GM04503 (cell line): ENCODE results near the gene REEP5.
"Not testable (repeated sequence)": the region's sequence is repeated elsewhere in the genome, so short reads cannot be mapped to it uniquely, and the experiment has no call there.

Experiments
- DNase-seq: peaks from one replicate; pipeline ENCODE4 v3.0.0-alpha.2; 2012; ENCODE audit warnings: low read depth

REEP5 gene

DNA sequence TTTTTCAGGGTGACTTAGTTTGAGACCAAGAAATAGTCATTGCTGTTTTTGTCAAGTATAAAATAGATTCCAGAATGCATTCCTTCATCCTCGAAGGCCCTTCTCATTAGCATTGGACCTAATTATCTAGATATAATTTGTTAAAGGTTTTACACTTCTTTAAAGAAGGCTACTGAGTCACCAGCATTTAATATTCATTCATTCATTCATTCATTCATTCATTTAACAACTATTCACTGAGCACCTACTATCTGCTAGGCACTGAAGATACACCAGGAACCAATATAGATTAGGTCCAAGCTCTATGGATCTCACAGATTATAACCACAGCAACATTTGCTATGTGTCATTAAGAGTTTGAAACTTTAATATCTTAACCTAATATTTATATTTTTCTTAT lies 11.1 kb upstream of the REEP5 start:
- no peak for DNase-seq

DNA sequence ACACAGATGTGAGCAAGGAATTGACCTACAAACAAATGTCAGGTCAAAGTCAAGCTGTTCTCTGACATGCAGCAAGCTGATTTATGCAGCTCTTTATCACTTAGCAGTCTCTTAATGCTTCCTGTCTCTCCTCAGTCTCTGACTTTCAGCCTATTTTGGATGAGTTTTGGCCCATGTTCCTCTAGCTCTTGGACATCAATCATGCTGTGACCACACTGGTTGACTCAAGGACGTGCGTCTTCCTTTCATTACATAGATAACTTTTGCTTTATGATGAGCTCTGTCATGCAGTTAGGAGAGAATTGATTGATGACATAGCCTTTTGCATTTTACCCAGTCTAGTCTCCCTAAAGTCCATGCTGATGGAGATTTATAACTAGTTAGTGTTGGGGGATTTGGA lies 9.4 kb upstream of the REEP5 start:
- no peak for DNase-seq

GRCh38 chr5:112930082-112930344 lies 8.0 kb upstream of the REEP5 start:
- no peak for DNase-seq

DNA sequence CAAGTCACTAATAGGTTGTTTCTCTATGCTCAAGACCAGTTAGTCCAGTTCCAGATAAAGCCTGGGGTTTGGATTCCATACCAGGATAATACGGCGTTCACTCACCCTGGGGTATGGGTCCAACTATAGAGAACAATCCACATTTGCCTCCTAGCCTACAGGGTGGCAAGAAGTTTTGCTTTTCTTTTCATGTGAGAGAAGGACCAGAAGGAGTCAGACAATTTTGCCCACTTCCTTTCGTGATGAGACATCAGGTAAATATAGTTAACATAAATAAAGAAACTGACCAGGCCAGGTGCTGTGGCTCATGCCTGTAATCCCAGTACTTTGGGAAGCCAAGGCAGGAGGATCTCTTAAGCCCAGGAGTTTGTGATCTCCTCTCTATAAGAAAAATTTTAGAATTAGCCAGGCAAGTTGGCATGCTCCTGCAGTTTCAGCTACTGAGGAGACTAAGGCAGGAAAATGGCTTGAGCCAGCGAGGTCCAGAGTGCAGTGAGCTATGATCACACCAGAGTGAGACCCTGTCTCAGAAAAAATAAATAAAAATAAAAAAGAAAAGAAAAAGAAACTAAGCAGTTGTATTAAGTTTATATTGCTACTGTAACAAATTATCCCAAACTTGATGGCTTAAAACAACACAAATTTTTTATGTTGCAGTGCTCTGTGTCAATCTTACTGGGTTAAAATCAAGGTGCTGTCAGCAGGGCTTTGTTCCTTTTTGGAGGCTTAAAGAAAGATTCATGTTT lies 7.5 kb upstream of the REEP5 start:
- no peak for DNase-seq

DNA sequence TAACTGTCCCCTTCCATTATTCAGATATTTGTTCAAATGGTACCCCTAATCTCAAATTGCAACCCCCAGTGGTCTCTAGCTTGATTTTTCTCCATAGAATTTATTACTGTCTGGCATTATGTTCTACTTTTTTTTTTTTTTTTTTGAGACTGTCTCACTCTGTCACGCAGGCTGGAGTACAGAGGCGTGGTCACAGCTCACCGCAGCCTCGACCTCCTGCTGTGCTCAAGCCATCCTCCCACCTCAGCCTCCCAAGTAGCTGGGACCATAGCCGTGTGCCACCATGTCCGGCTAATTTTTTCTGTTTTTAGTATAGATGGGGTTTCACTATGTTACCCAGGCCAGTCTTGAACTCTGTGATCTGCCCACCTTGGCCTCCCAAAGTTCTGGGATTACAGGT lies 2.0 kb upstream of the REEP5 start:
- DNase-seq = no peak

- DNase-seq = no peak
Observed at GRCh38 chr5:112923148-112923917, 1.3 kb upstream of the REEP5 start.

DNA sequence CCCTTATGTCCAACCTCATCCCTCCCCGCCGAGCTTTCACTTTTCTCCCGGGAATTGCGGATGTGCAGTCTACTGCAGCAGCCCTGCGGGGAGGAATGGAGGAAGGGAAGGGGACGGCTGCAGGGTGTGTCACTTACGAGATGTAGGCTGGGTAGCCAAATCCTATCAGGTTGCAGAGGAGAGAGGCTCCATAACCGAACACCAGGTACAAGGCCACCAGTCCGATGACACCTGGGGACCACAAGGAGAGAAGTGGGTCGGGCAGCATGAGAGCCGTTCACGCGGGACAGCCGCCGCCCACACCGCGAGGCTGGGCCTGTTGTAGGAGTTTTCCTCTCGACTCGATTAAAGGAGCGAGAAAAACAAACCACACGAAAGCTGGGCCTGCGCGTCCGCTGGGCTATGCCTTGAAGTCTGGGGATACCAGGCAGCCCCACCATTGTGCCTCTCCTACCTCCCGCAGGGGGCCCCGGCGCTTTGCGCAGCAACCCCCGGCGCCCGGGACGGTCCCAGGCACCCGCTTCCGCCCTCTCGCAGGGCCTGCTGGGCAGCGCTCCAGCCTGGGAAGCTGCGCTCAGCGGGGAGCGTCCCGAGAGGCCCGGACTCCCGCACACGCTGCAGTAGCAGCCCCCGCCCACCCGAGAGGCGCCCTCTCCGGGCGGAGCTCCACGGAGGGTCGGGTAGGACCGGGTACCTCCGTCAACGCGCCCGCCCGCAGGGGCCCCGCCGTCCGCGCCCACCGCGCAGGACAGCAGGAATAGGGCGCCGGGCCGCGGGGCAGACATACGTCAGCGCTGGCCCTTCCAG lies 798 bp downstream of the REEP5 start:
- DNase-seq = no peak

DNA sequence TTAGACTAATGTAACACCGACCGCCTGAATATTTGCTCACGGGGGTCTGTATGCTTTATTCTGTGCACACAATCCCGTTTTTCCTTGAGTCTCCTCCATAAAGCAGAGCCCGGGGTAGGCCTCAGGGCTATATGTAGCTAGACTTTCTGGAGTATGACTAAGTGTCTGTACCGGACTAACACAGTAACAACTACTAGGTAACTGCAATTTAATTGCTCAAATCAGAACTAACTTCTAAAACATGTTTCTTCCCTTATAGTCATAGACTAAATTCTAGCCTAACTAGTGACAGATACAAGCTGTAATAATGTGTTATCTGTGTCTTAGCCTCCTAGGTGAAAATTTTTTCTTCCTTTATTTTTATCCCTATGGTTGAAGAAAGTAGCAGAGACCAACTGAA lies 2.1 kb downstream of the REEP5 start:
- DNase-seq = no peak

- DNase-seq = no peak
Observed at GRCh38 chr5:112918679-112919078, 3.3 kb downstream of the REEP5 start.

DNA sequence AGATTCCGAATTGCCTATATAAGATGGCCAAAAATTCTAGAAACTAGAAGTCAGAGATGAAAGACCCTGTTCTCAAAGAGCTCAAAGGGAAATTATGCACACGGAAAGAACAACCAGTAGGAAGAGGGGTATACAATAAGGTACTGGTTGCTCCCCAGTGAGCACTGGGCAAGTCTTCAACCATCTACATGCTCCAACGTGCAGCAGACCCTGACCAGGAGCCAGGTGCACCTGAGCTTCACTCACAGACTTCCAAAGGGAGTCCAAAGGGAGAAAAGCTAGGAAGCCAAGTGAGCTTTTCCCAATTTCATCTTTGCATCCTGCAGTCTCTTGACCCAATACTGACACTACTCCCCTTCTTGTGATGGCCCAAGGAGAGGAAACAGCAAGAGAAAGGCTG lies 3.9 kb downstream of the REEP5 start:
- DNase-seq = no peak

DNA sequence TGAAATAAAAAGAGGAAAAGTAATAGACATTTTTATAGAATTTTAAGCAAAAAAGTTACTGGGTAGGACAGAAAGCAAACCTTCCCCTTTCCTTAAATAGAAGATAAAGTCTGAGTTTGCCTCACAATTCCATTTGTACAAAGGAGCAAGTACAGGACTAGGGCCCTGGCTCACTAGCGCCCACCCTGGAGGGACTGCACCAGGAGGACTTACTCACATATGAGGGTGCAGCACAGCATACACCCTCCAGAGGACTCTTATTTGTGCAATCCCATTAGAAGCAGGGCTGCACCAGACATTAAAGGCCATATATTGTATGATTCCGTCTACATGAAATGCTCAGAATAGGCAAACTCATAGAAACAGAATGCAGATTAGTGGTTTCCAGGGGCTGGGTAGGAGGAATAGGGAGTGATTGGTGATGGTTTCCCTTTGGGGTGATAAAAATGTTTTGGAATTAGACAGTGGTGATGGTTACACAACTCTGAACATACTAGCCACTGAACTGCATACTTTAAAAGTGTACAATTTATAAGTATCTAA lies 4.5 kb downstream of the REEP5 start:
- DNase-seq = no peak

DNA sequence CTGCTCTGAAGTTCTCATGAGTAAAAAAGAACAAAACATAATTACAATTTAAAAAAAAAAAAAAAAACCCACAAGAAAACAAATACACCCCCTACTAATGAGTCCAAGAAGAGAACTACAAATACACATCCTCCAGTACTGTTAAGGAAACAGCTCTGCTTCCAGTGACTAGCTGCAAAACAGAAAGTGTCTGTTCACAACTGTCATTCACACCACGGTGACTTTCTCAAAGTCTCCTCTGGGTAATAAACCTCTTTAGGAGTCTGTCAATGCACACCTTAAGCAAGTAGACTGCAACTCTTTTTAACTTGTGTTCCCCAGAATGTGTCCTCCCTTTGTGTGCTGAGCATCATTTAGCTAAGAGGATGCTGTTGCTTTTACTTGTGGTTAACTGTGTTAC lies 6.2 kb downstream of the REEP5 start:
- DNase-seq = no peak

GRCh38 chr5:112914584-112914983 lies 7.4 kb downstream of the REEP5 start:
- no peak for DNase-seq

DNA sequence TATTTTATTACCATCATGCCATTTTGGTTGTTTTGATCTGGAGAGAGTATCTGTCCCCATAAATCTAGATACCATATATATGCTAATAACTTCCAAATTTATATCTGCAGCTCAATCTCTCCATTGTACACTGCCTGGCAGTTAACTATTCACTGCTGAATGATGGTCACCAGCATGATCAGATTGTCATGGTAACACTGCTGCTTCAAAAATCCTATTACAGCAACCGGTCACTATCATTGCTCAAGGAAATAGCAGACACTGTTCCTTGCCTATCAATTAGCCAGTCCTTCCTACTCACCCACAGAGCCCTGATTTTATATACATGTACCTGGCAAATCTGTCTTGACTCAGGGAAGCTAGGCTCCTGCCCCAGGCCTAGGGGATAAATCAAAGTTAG lies 11.5 kb downstream of the REEP5 start:
- no peak for DNase-seq

DNA sequence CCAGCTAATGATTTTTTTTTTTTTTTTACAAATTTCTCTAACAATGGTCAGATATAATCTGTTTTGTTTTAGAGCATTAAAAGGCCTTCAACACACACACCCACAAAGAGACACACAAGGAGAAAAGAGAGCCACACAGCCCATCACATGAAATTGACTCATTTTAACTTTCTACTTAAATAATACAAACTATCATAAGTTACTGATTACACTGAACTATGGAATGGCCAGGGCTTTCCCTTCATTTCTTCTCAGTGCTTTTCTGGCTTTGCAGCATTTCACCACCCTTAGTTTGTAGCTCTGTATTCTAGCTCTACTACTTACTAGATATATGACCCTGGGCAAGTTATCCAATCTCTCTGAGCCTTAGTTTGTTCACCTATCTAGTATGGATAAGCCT lies 13.2 kb downstream of the REEP5 start:
- no peak for DNase-seq

DNA sequence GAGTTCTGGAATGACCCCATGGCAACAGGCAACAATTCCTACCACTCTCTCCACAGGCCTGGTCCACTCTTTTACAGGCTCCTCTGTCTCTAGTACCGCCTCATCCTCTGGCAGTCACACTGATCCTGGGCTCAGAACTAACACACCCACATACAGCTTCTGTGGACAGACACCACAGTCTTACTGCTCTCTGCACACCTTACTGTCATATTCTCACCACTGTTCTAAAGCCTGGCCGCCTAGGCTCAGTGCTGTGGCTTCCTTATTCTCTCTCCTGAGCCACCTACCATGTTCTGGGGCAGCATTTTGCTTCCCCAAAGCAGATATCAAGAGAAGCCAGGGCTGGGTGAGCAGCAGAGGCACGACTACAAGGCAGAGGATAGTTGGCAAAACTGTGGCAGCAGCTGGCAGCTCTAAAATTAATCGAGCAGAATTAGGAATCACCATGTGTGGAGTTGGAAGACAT lies 14.8 kb downstream of the REEP5 start:
- no peak for DNase-seq

DNA sequence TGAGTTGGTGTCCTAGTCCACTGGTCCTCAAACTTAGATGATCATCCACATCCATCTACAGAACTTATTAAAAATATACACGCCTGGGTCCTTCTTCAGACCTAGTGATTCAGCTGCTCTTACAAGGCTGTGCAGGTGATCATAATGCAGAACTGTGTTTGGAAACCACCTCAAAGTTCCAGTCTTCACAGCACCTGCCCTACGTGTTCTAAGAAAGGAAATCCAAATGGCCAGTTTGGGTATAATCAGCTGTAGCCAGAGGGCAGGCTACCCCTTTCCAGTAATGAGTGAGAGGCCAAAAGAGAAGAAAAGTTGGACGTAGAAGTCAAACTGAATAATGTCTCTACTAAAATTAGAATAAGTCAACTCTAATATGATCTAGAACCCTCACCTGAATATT lies 15.4 kb downstream of the REEP5 start:
- no peak for DNase-seq

DNA sequence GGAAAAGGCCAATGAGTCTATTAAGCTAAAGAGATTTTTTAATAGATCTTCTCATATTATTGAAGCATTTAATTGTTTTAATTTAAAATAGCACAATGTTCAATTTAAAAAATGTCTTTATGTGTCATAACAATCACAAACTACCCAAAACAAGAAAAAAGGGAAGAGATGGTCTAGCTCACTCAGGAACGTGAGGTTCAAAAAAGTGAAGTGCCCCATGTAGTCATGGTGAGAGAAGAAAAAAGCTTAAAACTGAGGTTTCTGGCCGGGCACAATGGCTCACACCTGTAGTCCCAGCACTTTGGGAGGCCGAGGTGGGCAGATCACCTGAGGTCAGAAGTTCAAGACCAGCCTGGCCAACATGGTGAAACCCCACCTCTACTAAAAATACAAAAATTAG lies 17.0 kb downstream of the REEP5 start:
- DNase-seq = not testable (repeated sequence)

GRCh38 chr5:112902561-112902960 lies 19.5 kb downstream of the REEP5 start:
- DNase-seq = no peak

- no peak for DNase-seq
Observed at GRCh38 chr5:112895682-112896081, 26.3 kb downstream of the REEP5 start.

DNA sequence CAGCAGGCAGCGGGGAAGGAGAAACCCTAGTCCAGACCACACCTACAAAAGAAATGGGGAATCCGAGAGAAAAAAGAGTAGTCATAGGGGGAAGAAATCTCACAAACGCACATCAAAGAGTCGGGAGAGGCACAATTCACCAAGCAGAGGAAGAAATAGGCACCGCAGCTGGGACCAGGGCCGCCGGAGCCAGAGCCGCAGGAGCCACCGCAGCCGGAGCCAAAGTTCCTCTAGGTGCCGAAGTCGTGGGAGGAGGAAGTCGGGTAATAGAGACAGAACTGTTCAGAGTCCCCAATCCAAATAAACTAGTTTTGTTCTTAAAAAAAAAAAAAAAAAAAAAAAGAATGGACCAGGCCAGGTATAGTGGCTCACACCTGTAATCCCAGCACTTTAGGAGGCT lies 29.3 kb downstream of the REEP5 start:
- DNase-seq = no peak

- not testable (repeated sequence) for DNase-seq
Observed at GRCh38 chr5:112892066-112892465, 30.0 kb downstream of the REEP5 start.

DNA sequence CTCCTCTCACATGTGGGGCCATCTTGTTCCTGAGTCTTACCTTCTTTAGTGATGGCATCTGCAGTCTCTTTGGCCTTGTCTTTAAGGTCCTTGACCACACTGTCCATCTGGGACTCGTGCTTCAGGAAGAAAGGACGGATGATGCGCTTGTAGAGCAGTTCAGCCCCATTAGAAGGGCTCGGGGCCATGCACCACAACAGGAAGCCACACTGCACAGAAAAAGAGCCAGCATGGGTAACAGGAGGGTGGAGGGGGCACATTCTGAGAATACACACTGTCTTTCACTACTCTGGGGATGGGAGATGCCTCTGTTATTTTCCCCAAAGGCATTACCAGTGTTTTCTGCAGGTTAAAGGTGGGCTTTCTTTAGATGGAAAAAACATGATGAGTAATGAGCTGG lies 35.1 kb downstream of the REEP5 start:
- DNase-seq = no peak
